Measurements from ENCODE around the gene FAF1.

FAF1 gene

GRCh38 chr1:50860702-50861101, 99.4 kb downstream of the FAF1 start:
- H3K4me3 ChIP-seq (ENCODE audit: low read length) = no peak overlapping the region
- H3K36me3 ChIP-seq (replicated peaks; ENCODE audit: low read depth, low read length) = no peaks in the 10 kb centered on the region
- H3K79me2 ChIP-seq (ENCODE audit: low read length) = peaks cover 14% of the 10 kb centered on the region

GRCh38 chr1:50860256-50860655, 99.8 kb downstream of the FAF1 start:
- Histone ChIP-seq H3K4me1 (ENCODE audit: low read length) (no peaks in the 10 kb centered on the region), H3K27ac (ENCODE audit: low read length) (no peak overlapping the region), H3K27me3 (ENCODE audit: low read depth, low read length) (no peaks in the 10 kb centered on the region), H2AFZ (ENCODE audit: low read depth, low read length) (no peak overlapping the region), H3K9ac (ENCODE audit: low read length) (no peak overlapping the region), H4K20me1 (ENCODE audit: insufficient read depth, low read length) (no peaks in the 10 kb centered on the region), H3K79me2 (ENCODE audit: low read length) (peaks cover 14% of the 10 kb centered on the region), H3K4me3 (ENCODE audit: low read length) (no peak overlapping the region), H3K9me3 (ENCODE audit: insufficient read depth, low read length) (no peaks in the 10 kb centered on the region), H3K36me3 (replicated peaks; ENCODE audit: low read depth, low read length) (no peaks in the 10 kb centered on the region), H3K4me2 (ENCODE audit: low read length) (no peak overlapping the region)
- TF ChIP-seq, protein P1, sequence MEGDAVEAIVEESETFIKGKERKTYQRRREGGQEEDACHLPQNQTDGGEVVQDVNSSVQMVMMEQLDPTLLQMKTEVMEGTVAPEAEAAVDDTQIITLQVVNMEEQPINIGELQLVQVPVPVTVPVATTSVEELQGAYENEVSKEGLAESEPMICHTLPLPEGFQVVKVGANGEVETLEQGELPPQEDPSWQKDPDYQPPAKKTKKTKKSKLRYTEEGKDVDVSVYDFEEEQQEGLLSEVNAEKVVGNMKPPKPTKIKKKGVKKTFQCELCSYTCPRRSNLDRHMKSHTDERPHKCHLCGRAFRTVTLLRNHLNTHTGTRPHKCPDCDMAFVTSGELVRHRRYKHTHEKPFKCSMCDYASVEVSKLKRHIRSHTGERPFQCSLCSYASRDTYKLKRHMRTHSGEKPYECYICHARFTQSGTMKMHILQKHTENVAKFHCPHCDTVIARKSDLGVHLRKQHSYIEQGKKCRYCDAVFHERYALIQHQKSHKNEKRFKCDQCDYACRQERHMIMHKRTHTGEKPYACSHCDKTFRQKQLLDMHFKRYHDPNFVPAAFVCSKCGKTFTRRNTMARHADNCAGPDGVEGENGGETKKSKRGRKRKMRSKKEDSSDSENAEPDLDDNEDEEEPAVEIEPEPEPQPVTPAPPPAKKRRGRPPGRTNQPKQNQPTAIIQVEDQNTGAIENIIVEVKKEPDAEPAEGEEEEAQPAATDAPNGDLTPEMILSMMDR (IDR thresholded peaks at IDR 0.05; ENCODE audit: low read depth, low read length) = no peak
- no peak for TF ChIP-seq EZH2phosphoT487 (IDR thresholded peaks at IDR 0.05; ENCODE audit: low read depth)

More at GRCh38 chr1:50860702-50861101, 99.4 kb downstream of the FAF1 start:
- no peaks in the 10 kb centered on the region for H3K9me3 ChIP-seq (ENCODE audit: insufficient read depth, low read length)
- H3K4me2 ChIP-seq (ENCODE audit: low read length) = no peak overlapping the region
- no peak overlapping the region for H3K27ac ChIP-seq (ENCODE audit: low read length)
- H3K4me1 ChIP-seq (ENCODE audit: low read length) = no peaks in the 10 kb centered on the region
- no peak for TF ChIP-seq EZH2phosphoT487 (IDR thresholded peaks at IDR 0.05; ENCODE audit: low read depth)
- TF ChIP-seq, protein P1 (IDR thresholded peaks at IDR 0.05; ENCODE audit: low read depth, low read length) = no peak
- no peak overlapping the region for H2AFZ ChIP-seq (ENCODE audit: low read depth, low read length)
- no peaks in the 10 kb centered on the region for H3K27me3 ChIP-seq (ENCODE audit: low read depth, low read length)
- no peaks in the 10 kb centered on the region for H4K20me1 ChIP-seq (ENCODE audit: insufficient read depth, low read length)
- no peak overlapping the region for H3K9ac ChIP-seq (ENCODE audit: low read length)

DNA sequence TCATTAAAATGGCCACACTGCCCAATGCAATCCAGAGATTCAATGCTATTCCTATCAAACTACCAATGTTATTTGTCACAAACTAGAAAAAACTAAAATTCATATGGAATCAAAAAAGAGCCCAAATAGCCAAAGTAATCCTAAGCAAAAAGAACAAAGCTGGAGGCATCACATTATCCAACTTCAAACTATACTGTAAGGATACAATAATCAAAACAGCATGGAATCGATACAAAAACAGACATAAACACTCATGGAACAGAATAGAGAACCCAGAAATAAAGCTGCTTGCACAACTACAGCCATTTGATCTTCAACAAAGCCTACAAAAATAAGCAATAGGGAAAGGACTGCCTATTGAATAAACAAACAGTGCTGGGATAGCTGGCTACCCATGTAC, 100.4 kb downstream of the FAF1 start:
- Histone ChIP-seq H3K36me3 (replicated peaks; ENCODE audit: low read depth, low read length) (no peaks in the 10 kb centered on the region), H3K4me1 (ENCODE audit: low read length) (no peaks in the 10 kb centered on the region), H3K9ac (ENCODE audit: low read length) (no peak overlapping the region), H3K27ac (ENCODE audit: low read length) (no peak overlapping the region), H3K9me3 (ENCODE audit: insufficient read depth, low read length) (no peaks in the 10 kb centered on the region), H3K79me2 (ENCODE audit: low read length) (peaks cover 14% of the 10 kb centered on the region), H3K27me3 (ENCODE audit: low read depth, low read length) (no peaks in the 10 kb centered on the region), H2AFZ (ENCODE audit: low read depth, low read length) (no peak overlapping the region), H3K4me3 (ENCODE audit: low read length) (no peak overlapping the region), H4K20me1 (ENCODE audit: insufficient read depth, low read length) (no peaks in the 10 kb centered on the region), H3K4me2 (ENCODE audit: low read length) (no peak overlapping the region)
- TF ChIP-seq EZH2phosphoT487 (IDR thresholded peaks at IDR 0.05; ENCODE audit: low read depth) = no peak
- TF ChIP-seq, protein P1 (IDR thresholded peaks at IDR 0.05; ENCODE audit: low read depth, low read length) = no peak

GRCh38 chr1:50858761-50859160, 101.3 kb downstream of the FAF1 start:
- Histone ChIP-seq H3K27ac (ENCODE audit: low read length) (no peak overlapping the region), H3K4me1 (ENCODE audit: low read length) (no peaks in the 10 kb centered on the region), H4K20me1 (ENCODE audit: insufficient read depth, low read length) (no peaks in the 10 kb centered on the region), H3K9me3 (ENCODE audit: insufficient read depth, low read length) (no peaks in the 10 kb centered on the region), H3K4me3 (ENCODE audit: low read length) (no peak overlapping the region), H3K27me3 (ENCODE audit: low read depth, low read length) (no peaks in the 10 kb centered on the region), H3K9ac (ENCODE audit: low read length) (no peak overlapping the region), H2AFZ (ENCODE audit: low read depth, low read length) (no peak overlapping the region), H3K36me3 (replicated peaks; ENCODE audit: low read depth, low read length) (no peaks in the 10 kb centered on the region), H3K4me2 (ENCODE audit: low read length) (no peak overlapping the region), H3K79me2 (ENCODE audit: low read length) (peaks cover 14% of the 10 kb centered on the region)
- TF ChIP-seq EZH2phosphoT487 (IDR thresholded peaks at IDR 0.05; ENCODE audit: low read depth) = no peak
- TF ChIP-seq, protein P1 (IDR thresholded peaks at IDR 0.05; ENCODE audit: low read depth, low read length) = no peak

Measured in OCI-LY3 (cell line).